NCI-H446 (cell line): Measurements from ENCODE around the gene EPG5.
A peak's percentile ranks its signal among the peaks of the same experiment; 100 is the strongest.
"Not testable (repeated sequence)": the region's sequence is repeated elsewhere in the genome, so short reads cannot be mapped to it uniquely, and the experiment has no call there.

ENCODE experiments used
- DNase-seq, 2 experiments: peaks; one replicate each; lab custom pipeline; 2025; lab: John Stamatoyannopoulos, UW

The EPG5 gene

DNA sequence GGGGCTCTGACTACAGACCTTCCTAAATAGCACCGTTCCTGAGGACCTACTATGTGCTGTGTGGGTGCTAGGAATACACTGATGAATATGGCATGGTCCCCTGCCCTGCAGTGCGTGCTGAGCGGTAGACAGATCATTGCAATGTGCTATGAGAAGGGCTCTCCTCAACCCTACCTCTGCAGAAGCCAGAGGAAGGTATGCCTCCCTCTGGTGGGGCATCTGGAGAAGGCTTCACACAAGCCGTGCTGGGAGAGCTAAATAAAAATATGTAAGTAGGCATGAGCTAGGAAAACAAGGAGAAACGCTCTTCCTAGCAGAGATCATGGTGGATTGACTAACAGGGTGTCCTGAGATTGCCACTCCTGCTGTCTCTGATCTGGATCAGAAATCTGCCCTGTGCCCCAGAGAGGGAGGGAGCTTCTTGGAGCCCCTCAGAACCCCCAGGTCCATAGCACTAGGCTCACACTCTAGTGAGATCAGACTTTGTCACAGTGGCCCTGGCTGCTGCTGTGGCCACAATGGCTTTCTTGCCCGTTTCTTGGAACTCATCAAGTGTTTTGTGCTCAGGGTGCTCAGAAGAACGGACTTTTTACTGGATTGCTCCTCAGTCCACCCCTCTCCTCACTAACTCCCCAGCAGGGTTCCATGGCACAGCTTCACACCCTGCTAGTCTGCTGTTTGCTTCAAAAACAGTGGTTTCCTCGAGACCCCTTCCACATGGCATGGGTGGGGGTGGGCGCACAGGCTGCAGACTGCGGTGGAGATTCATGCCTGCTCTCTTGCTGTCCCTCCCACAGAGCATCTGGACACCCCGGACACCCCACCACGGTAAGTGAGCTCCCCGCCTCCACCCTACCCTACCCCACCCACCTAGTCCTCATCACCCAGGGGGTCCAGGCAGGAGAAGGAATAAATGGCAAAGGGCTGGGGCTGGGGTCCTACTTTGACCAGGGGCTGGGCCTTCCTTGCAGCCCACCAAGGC is 127.4 kb downstream of the EPG5 start:
- DNase-seq: peak in 1 of 2 experiments; percentile 21

- DNase-seq: no peak
Measured at GRCh38 chr18:45838302-45839070, 128.6 kb downstream of the EPG5 start.

DNA sequence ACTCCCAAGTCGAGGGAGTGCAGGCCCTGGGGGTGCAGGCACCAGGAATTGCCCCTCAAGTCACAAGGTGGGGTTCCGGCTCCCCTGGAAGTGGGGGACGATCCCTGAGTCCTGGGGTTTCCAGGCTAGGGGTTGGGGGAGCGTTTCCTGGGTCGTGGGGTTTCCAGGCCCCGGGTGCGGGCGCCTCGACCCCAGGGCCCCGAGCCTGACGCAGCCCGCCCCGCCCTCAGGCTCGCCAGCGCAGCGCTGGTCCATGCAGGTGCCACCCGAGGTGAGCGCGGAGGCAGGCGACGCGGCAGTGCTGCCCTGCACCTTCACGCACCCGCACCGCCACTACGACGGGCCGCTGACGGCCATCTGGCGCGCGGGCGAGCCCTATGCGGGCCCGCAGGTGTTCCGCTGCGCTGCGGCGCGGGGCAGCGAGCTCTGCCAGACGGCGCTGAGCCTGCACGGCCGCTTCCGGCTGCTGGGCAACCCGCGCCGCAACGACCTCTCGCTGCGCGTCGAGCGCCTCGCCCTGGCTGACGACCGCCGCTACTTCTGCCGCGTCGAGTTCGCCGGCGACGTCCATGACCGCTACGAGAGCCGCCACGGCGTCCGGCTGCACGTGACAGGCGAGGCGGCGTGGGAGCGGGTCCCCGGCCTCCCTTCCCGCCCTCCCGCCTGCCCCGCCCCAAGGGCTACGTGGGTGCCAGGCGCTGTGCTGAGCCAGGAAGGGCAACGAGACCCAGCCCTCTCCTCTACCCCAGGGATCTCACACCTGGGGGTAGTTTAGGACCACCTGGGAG is 129.7 kb downstream of the EPG5 start:
- no peak for DNase-seq

- DNase-seq: no peak
Measured at GRCh38 chr18:45836242-45837205, 130.6 kb downstream of the EPG5 start.

GRCh38 chr18:45835057-45835636 is 132.0 kb downstream of the EPG5 start:
- DNase-seq: no peak

- no peak for DNase-seq
Measured at GRCh38 chr18:45834306-45834705, 132.8 kb downstream of the EPG5 start.

- DNase-seq: no peak
Measured at GRCh38 chr18:45833846-45834245, 133.3 kb downstream of the EPG5 start.

DNA sequence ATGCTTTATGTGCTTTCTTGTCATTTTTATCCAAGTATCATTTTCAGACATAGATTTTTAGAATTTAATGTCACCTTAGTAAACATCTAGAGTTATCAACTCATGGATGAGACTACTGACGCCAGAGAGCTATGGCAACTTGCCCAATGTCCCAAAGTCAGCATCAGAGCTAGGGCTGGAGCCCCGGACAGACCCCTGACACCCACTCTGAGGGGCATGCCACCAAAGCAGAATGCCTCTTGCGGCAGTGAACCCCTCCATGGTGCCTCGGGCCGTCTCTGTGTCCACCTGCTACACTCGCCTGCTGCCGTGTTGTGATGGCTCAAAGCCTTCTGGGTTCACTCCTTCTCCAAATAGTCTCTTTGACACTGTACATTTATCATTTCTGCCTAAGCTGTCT is 136.2 kb downstream of the EPG5 start:
- DNase-seq: no peak

DNA sequence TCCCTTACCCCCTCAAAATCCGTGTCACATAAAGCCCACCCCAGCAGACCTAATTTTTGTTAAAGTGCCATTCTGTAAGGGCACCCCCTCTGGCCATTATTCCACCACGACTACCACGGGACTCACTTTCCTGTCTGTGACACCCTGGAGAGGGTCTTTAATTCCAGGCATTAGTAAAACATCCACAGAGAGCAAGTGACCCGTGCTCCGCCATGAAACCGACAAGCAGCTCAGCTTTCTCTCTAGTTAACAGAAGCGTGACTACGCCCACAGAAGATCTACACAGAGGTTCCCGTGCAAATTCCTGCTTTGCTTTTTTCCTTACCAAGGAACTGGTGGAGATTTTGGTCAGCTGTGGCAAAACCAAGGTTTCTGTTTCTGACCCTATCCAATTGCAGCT is 137.3 kb downstream of the EPG5 start:
- no peak for DNase-seq

DNA sequence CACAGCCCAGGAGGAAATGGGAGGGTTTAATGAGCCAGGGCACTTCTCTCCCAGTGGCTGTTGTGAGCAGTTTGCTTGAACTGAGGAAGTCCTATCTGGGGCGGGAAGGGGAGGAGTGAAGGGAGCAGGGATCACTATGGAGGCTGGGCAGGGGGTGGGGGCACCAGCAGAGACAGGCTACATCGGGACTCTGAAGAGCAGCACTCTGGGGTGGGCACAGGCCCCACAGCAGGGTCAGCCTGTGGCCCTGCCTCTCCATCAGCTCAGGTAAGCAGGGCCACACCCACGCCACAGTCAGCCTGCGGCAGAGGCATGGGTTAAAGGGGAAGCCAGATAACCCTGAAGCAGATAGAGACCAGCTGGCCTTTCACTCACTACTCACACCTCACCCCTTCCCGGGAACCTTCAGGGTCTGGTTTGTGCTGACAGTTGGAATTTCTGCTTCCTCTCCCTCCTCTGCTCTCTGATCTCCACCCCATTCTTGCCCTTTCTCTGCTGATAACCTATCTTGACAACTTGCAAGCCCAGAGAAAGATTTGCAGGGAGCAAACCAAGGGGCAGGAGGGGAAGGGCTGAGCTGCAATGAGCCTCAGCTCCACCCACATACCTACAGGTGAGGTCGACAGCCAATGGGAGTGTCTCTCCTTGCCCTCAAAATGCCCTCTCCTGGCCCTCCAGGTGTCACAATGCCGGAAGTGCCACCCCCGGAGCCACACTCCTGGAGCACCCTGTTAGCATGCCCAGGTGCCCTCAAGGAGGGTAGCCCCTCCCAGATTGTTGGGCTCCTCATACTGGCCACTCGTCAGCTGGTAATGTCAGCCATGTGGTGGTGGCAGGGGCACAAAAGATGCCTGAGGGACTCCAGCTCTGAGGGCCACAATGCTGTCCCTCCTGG is 138.0 kb downstream of the EPG5 start:
- no peak for DNase-seq

- not testable (repeated sequence) for DNase-seq
Measured at GRCh38 chr18:45826716-45827115, 140.4 kb downstream of the EPG5 start.

GRCh38 chr18:45826084-45826483 is 141.0 kb downstream of the EPG5 start:
- DNase-seq: no peak

DNA sequence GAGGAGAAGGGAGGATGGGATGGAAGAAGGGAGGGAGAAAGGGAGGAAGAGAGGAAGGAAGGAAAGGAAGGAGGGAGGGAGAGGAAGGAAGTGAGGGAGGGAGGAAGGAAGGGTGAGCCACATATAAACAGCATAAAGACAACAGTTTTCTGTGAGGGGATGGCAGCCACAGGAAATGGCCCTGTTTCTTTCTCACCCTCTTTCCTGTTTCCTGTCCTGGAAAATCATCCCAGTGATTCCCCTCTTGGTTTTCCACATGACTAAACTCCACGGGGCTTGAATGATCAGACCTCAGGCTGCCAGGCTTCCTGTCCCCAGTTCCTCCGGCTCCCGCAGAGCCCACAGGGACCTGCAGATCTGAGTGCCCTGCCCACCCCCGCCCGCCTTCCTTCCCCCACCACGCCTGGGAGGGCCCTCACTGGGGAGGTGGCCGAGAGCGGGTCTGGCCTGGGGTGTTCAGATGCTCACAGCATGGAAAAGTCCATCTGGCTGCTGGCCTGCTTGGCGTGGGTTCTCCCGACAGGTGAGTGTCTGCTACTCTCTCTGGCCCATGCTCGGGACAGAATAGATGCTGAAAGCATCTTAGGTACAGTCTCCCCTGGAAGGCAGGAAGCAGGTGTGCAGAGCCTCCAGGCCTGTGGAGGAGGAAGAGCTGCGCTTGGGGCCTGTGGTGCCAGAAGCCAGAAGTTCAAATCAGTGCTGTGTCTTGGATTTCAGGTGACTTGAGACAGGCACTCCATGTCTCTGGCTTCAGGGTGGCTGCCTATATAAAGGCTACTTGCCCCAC is 141.7 kb downstream of the EPG5 start, which contains the start of gene SIGLEC15:
SIGLEC15 (plus strand) TSS at position 418 of the 787 bp plus-strand sequence; CDS start at position 472, 54 bp downstream.
- no peak for DNase-seq

- DNase-seq: no peak
Measured at GRCh38 chr18:45821711-45822110, 145.4 kb downstream of the EPG5 start.

- no peak for DNase-seq
Measured at GRCh38 chr18:45821026-45821425, 146.1 kb downstream of the EPG5 start.

DNA sequence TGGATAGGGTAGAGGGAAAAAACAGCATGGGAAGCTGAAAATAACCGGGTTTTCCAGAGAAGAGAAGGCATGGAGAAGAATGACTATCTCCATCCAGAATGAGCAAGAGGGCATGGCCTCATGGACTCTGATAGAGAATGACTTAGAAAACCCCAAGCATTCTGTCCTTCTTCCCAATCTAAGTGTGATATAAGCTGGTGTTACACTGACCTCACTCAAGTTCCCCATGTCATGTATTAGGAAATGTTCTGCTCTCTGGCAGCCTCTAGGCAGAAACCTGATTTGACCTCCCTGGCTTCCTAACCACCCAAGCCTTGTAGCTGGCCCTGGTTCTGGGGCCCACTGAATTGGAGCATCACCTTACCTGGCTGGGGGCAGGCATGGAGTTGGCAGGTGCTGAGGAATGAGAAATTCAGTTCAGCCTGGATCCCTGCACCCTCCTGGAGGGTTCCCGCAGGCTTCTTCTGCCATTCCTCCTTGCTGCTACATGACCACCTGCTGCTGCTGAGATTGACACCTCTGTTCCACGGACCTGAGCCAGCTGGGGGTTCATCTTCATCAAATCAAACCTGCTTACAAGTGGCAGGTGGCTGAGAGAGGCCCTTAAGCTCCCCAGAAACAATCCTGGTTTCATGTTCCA is 146.9 kb downstream of the EPG5 start:
- no peak for DNase-seq

GRCh38 chr18:45818765-45819164 is 148.4 kb downstream of the EPG5 start:
- DNase-seq: not testable (repeated sequence)

GRCh38 chr18:45817543-45817942 is 149.6 kb downstream of the EPG5 start:
- DNase-seq: no peak
